VCaP (cell line): Measurements from ENCODE around the gene DAPK1.
"Not testable (repeated sequence)": the region's sequence is repeated elsewhere in the genome, so short reads cannot be mapped to it uniquely, and the experiment has no call there.

Source experiments
- H3K27ac ChIP-seq: fragments of 450-650 bp; 2 replicates; pipeline ENCODE4 v1.5.1; 2017
- TF ChIP-seq, protein P1 (sequence below): fragments of 450-650 bp; conservative IDR thresholded peaks from 2 replicates; pipeline ENCODE4 v1.5.1; 2017; ENCODE audit warnings: mild to moderate bottlenecking, moderate library complexity

DAPK1 gene

DNA sequence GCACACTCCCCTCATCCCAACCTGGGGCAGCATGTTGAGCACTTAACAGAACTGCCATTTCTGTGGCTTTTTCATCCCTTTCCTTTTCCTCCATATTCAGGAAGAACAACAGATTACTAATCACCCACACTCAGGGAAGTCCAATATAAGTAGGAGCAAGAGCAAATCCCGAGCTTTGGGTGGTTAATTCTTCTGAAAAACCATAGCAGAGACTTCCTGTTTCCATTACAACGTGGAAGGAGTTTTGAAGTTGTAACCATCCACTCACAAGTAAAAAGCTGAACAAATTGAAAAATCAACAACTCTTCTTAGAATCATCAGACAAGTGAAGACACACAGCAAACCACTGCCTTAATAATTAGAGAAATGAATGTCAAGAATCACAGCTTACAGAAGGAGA, 236.4 kb downstream of the DAPK1 start:
- TF ChIP-seq, protein P1, sequence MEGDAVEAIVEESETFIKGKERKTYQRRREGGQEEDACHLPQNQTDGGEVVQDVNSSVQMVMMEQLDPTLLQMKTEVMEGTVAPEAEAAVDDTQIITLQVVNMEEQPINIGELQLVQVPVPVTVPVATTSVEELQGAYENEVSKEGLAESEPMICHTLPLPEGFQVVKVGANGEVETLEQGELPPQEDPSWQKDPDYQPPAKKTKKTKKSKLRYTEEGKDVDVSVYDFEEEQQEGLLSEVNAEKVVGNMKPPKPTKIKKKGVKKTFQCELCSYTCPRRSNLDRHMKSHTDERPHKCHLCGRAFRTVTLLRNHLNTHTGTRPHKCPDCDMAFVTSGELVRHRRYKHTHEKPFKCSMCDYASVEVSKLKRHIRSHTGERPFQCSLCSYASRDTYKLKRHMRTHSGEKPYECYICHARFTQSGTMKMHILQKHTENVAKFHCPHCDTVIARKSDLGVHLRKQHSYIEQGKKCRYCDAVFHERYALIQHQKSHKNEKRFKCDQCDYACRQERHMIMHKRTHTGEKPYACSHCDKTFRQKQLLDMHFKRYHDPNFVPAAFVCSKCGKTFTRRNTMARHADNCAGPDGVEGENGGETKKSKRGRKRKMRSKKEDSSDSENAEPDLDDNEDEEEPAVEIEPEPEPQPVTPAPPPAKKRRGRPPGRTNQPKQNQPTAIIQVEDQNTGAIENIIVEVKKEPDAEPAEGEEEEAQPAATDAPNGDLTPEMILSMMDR, result no peak
- no peak overlapping the region for H3K27ac ChIP-seq

DNA sequence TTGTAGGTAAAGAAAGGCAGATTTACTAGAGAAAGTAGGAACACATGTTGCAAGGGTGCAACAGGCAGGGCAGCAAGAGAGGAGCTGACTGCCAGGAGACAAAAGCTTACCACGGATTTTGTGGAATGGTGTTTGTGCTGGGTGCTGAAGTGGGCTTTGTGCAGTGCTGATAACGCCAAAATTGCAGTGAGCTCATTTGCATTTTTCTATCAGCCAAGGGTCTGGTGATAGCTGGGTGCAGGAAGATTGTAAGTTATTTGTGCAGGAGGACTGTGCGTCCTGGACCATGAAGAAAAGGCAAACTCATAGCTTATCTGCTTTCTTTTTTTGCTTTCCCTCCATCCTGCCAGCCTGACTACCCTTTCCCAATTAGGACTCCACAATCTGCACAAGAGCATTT, 241.9 kb downstream of the DAPK1 start:
- TF ChIP-seq, protein P1, result no peak
- no peak overlapping the region for H3K27ac ChIP-seq

DNA sequence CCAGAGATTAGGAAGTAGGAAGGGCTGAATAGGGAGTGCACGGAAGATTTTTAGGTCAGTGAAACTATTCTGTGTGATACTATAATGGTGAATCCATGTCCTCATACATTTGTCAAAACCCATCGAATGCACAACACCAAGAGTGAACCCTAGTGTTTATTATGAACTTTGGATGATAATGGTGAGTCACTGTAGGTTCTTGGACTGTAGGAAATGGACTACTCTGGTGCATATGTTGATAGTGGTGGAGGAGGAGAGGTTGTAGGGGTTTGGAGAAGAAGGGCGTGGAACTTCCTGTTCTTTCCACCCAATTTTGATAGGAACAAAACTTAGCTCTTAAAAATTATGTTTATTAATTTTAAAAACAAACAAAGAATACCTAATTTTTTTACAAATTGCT, 242.5 kb downstream of the DAPK1 start:
- TF ChIP-seq, protein P1, result no peak
- no peak overlapping the region for H3K27ac ChIP-seq

DNA sequence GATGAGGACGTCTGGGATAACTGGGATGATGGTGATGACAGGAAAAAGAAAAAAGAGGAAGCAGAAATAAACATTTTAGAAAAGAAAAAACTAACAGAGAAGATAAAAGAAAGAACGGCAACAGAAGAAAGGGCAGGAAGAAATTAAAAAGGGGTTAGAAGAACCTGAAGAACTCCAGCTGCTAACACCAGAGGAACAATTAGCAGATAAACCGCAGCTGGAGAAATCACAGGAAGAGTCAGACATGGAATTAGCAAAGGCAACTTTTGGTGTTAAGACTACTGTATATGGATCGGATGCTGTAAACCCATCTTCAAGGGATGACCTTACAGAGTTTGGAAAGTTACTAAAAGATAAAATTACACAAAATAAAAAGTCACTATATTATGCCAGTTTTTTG, 243.7 kb downstream of the DAPK1 start:
- TF ChIP-seq, protein P1, result no peak
- no peak overlapping the region for H3K27ac ChIP-seq

DNA sequence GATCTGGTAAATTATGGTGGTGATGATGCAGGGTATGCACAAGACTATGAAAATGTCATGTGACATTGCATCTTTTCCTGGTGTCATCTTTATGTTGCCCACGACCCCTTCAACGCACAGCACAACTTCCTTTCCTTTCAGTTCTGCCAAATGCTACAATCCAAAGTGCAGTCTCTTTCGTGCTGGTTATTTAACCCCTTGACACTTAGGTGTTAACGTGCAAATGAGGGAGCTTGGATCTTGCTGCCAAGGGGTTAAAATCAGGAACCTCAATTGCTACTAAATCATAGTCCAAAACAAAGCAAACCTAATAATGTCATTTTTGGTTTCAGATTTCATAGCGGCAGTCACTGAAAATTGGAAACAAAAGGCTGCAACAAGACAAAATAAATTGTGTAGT, 244.2 kb downstream of the DAPK1 start:
- TF ChIP-seq, protein P1, result no peak
- H3K27ac ChIP-seq, result no peak overlapping the region

DNA sequence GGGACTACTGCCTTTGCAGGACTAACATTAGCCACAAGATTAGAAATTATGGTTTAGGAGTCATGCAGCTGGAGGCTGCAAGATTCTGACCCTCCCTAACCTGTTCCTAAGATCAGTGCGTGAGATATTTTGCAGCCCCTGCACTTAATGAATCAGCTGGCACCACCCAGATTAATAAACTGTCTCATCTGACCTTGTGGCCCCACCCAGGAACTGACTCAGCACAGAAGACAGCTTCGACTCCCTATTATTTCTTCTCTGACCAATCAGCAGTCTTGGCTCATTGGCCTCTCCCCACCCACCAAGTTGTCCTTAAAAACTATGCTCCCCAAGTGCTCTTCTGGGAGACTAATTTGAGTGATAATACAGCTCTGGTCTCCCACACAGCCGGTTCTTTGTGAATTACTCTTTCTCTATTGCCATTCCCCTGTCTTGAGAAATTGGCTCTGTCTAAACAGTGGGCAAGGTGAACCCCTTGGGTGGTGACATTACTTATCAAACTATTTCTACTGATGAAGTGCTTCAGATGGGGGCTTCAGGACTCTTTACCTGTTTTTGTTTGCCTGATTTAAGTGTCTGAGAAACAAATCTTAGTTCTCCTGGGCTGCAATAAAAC, 245.3 kb downstream of the DAPK1 start:
- H3K27ac ChIP-seq, result no peak overlapping the region
- TF ChIP-seq, protein P1, result no peak

DNA sequence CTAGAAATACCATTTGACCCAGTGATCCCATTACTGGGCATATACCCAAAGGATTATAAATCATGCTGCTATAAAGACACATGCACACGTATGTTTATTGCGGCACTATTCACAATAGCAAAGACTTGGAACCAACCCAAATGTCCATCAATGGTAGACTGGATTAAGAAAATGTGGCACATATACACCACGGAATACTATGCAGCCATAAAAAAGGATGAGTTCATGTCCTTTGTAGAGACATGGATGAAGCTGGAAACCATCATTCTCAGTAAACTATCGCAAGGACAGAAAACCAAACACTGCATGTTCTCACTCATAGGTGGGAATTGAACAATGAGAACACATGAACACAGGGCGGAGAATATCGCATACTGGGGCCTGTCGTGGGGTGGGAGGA, 246.6 kb downstream of the DAPK1 start:
- not testable (repeated sequence) for H3K27ac ChIP-seq

DNA sequence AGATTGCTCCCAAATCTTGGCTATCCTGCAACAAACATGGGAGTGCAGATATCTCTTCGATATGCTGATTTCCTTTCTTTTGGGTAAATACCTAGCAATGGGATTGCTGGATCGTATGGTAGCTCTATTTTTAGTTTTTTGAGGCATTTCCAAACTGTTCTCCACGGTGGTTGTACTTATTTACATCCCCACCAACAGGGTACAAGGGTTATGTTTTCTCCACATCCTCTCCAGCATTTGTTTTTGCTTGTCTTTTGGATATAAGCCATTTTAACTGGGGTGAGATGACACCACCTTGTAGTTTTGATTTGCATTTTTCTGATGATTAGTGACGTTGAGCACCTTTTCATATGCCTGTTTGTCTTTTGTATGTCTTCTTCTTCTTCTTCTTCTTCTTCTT, 248.5 kb downstream of the DAPK1 start:
- H3K27ac ChIP-seq, result no peak overlapping the region
- TF ChIP-seq, protein P1, result no peak
